Naive thymus-derived CD8-positive, alpha-beta T cell (primary cell): ENCODE measurements around the gene GDF11. TPM values are rescaled to one million over a fixed set of nuclear protein-coding genes. Genes with fewer than 3 reads are reported as not detected.
"Not testable (repeated sequence)": the region's sequence is repeated elsewhere in the genome, so short reads cannot be mapped to it uniquely, and the experiment has no call there.

ENCODE experiments used
- ATAC-seq, 2 donors: fragments of 150-1000 bp; cut with Tn5 transposase in 1 of 2; sonication (Bioruptor Pico), chemical (Tn5 transposase) in 1 of 2; 1 replicate in 1 of 2; 2 replicates in 1 of 2; pipeline ENCODE4 v1.10.0; 2021; ENCODE audit warnings: mild to moderate bottlenecking in 2 of 2, moderate library complexity in 2 of 2
- POLR2A ChIA-PET: fragments of 350-600 bp; sonication (Branson Sonifier 250); formaldehyde crosslinking; loops from one replicate; lab custom pipeline; 2021; ENCODE audit warnings: antibody characterized with exemption; lab: Charles Lee
- DNase-seq, 10 donors: peaks; one replicate each; pipeline versions ENCODE4 v3.0.0 to v3.0.0-alpha.2; 2020 to 2022
- H3K27ac Mint-ChIP-seq, 10 donors: one replicate each; pipeline ENCODE4 v1.8.0; 2020 to 2022; ENCODE audit warnings: mild to moderate bottlenecking in 10 of 10, mixed read lengths in 10 of 10, moderate library complexity in 4 of 10, inconsistent platforms in 1 of 10
- H3K27me3 Mint-ChIP-seq, 5 donors: one replicate each; pipeline ENCODE4 v1.8.0; 2021 to 2022; ENCODE audit warnings: mixed read lengths in 5 of 5
- H3K36me3 Mint-ChIP-seq, 3 donors: one replicate each; pipeline ENCODE4 v1.8.0; 2020 to 2022; ENCODE audit warnings: mixed read lengths in 3 of 3, mild to moderate bottlenecking in 2 of 3, inconsistent platforms in 1 of 3
- H3K4me1 Mint-ChIP-seq, 4 donors: one replicate each; pipeline ENCODE4 v1.8.0; 2021 to 2022; ENCODE audit warnings: mixed read lengths in 4 of 4
- H3K4me3 Mint-ChIP-seq, 10 donors: one replicate each; pipeline ENCODE4 v1.8.0; 2020 to 2022; ENCODE audit warnings: mild to moderate bottlenecking in 10 of 10, mixed read lengths in 10 of 10, moderate library complexity in 6 of 10, inconsistent platforms in 1 of 10
- H3K9me3 Mint-ChIP-seq, 9 donors: one replicate each; pipeline ENCODE4 v1.8.0; 2020 to 2022; ENCODE audit warnings: mixed read lengths in 9 of 9, mild to moderate bottlenecking in 3 of 9, inconsistent platforms in 1 of 9, moderate library complexity in 1 of 9
- polyA plus RNA-seq, 3 donors: library from polyadenylated mRNA; unstranded; fragments of 300-500 nt; fragmentation: Illumina TruSeq; gene quantifications; one replicate each; pipeline ENCODE4 v1.2.3, GENCODE V29; 2021
- total RNA-seq, 8 experiments: library from RNA in 2 of 8; stranded (reverse) in 2 of 8; gene quantifications; one replicate each; pipeline ENCODE4 v1.2.3 and lab custom pipeline; 2021 to 2026

GDF11 gene
- total and polyA plus RNA-seq, 5 experiments from 2014 or later: 0.82 to 7.7 (median 1.5) TPM

DNA sequence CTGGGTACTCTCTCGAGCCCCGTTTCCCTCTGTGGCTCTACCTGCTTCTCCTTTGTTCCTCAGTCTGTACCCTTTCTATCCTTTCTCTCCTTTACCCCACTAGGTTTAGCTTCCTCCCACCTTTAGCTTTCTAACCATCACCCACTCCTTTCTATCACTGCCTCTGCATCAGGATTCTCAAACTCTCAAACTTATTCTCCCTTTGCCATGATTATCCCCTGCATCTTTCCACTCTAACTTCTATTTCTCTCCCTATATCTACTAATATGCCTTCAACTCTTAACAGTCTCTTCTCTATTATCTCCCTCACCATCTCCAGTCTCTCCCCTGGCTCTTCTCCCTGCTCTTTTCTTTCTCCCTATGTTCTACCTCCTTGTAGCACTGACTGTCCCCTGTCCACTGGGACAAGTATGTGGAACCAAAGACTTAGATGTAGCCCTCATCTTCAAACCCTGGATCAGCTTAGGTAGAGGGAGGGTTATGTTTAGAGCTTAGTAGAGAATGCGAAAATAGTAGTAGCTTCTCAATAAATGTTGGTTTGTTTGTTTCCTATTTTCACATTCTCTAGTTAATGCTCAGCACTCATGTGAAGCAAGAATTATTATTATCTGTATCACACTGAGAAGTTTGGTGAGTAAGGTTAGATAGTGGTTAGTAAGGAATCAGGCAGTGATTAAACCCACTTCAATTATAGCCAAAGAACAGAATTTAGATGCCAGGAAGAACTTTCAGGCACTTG, 3.4 kb downstream of the GDF11 start:
- H3K4me1 Mint-ChIP-seq: peaks cover 29 to 45% (median 34%) of the 10 kb centered on the region in 4 donors
- H3K9me3 Mint-ChIP-seq: no peaks in the 10 kb centered on the region
- peaks cover 0 to 18% (median 0%) of the 10 kb centered on the region in 3 donors for H3K36me3 Mint-ChIP-seq
- DNase-seq (no peak), ATAC-seq (no peak)
- POLR2A ChIA-PET: interaction anchor here (0.6 to 1.2 kb wide), 6 partner anchors 8 to 473 kb away, joined by 3 to 7 read pairs (median 4); no protein-coding TSS in a partner anchor
- H3K4me3 Mint-ChIP-seq: peak overlapping the region; percentile 6 to 84 (median 64)
- H3K27ac Mint-ChIP-seq: peak overlapping the region; percentile 71 to 87 (median 82)
- H3K27me3 Mint-ChIP-seq: no peaks in the 10 kb centered on the region

DNA sequence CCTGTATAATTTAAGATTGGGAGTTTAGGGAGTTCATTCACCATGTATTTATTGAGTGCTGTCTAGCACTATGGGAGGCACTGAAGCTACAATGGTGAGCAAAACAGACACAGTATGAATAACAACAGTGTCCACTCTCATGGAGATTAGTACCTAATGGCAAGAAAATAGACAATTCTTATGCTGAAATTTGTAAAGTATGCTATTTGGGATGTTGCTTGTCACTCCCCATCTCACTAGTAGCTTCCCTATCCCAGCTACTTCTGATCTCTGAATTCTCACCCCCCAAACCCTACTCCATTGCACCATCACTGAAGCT, 4.0 kb downstream of the GDF11 start:
- H3K27ac Mint-ChIP-seq: peak overlapping the region in 9 of 10 donors; percentile 68 to 86 (median 82)
- no peaks in the 10 kb centered on the region for H3K27me3 Mint-ChIP-seq
- H3K4me1 Mint-ChIP-seq: peaks cover 29 to 45% (median 34%) of the 10 kb centered on the region in 4 donors
- H3K36me3 Mint-ChIP-seq: peaks cover 0 to 21% (median 0%) of the 10 kb centered on the region in 3 donors
- H3K4me3 Mint-ChIP-seq: no peak overlapping the region
- H3K9me3 Mint-ChIP-seq: no peaks in the 10 kb centered on the region
- DNase-seq: no peak
- ATAC-seq: no peak
- POLR2A ChIA-PET: interaction anchor here (0.6 to 1.2 kb wide), 5 partner anchors 8 to 472 kb away, joined by 3 to 7 read pairs (median 4); no protein-coding TSS in a partner anchor

DNA sequence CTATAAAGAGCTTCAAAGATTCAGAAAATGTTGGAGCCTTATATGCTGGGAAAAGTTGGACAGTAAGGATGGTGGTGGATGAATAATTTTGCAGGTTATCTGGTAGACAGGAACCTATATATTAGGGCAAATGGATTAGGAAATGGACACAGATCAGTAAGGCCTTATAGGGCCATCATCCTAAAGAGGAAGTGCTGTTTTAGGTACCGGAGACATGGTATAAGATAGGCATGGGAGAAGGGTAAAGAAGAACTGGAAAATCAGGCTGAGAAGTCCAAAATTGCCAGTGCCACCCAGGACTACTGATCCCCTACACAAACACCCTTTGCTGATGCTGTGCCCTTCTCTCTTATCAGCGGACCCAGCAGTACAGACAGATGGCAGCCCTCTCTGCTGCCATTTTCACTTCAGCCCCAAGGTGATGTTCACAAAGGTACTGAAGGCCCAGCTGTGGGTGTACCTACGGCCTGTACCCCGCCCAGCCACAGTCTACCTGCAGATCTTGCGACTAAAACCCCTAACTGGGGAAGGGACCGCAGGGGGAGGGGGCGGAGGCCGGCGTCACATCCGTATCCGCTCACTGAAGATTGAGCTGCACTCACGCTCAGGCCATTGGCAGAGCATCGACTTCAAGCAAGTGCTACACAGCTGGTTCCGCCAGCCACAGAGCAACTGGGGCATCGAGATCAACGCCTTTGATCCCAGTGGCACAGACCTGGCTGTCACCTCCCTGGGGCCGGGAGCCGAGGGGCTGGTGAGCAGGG, 5.5 kb downstream of the GDF11 start:
- DNase-seq (no peak), ATAC-seq (no peak)
- Mint-ChIP-seq H3K4me3 (no peak overlapping the region), H3K36me3 (peaks cover 0 to 34% (median 0%) of the 10 kb centered on the region in 3 donors), H3K4me1 (peaks cover 24 to 35% (median 28%) of the 10 kb centered on the region in 4 donors), H3K9me3 (no peaks in the 10 kb centered on the region), H3K27ac (peak overlapping the region in 8 of 10 donors; percentile 4 to 77 (median 64)), H3K27me3 (no peaks in the 10 kb centered on the region)
- POLR2A ChIA-PET: interaction anchor here (0.6 kb wide), 1 partner anchor 250 kb away, joined by 5 read pairs; no protein-coding TSS in a partner anchor

DNA sequence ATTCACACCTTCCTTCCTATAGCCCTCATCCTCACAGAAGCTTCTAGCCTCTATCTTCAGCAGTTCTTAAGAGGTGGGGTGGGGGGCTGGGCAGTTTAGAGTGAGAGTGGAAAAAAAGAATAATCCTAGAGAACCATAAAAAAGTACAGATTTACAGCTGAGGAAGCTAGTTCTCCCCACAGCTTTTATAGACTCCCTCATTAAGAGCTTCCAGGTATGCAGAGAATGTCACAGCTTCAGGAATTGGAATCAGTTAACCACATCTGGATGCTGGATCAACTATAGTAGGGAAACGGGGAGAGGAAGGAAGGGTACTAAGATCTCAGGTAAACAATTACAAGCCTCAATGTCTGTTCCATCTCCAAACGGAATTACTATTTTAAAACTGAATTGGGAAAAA, 12.3 kb downstream of the GDF11 start:
- peaks cover 0 to 81% (median 17%) of the 10 kb centered on the region in 3 donors for H3K36me3 Mint-ChIP-seq
- ATAC-seq (no peak), DNase-seq (no peak)
- H3K27ac Mint-ChIP-seq: peak overlapping the region; percentile 7 to 84 (median 48)
- H3K4me3 Mint-ChIP-seq: no peak overlapping the region
- peaks cover 0 to 14% (median 6%) of the 10 kb centered on the region in 4 donors for H3K4me1 Mint-ChIP-seq
- POLR2A ChIA-PET: interaction anchor here (0.7 kb wide), 1 partner anchor 11 kb away, joined by 3 read pairs; no protein-coding TSS in a partner anchor
- H3K27me3 Mint-ChIP-seq: no peaks in the 10 kb centered on the region
- H3K9me3 Mint-ChIP-seq: no peaks in the 10 kb centered on the region

GRCh38 chr12:55757701-55758100, 14.8 kb downstream of the GDF11 start:
- Mint-ChIP-seq H3K4me3 (no peak overlapping the region), H3K27ac (peak overlapping the region in 7 of 10 donors; percentile 11 to 92 (median 42)), H3K4me1 (peaks cover 0 to 14% (median 8%) of the 10 kb centered on the region in 4 donors), H3K36me3 (peaks cover 0 to 74% (median 19%) of the 10 kb centered on the region in 3 donors), H3K9me3 (no peaks in the 10 kb centered on the region), H3K27me3 (no peaks in the 10 kb centered on the region)
- ATAC-seq: no peak
- no peak for DNase-seq
- POLR2A ChIA-PET: interaction anchor here (0.5 to 1.3 kb wide), 3 partner anchors 15 to 781 kb away, joined by 3 to 4 read pairs (median 4); partner anchors contain the start of gene GDF11

DNA sequence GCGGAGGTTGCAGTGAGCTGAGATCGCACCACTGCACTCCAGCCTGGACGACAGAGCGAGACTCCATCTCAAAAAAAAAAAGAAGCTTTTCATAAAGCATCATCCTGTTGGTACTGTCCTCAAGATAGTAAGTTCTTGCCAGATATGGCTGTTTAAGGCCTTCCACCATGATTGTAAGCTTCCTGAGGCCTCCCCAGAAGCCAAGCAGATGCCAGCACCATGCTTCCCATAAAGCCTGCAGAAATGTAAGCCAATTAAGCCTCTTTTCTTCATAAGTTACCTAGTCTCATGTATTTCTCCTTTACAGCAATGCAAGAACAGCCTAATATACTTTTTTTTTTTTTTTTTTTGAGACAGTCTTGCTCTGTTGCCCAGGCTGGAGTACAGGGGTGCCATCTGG, 15.7 kb downstream of the GDF11 start:
- not testable (repeated sequence) for H3K4me3 Mint-ChIP-seq, ATAC-seq
- H3K36me3 Mint-ChIP-seq: peaks cover 0 to 72% (median 19%) of the 10 kb centered on the region in 3 donors

GRCh38 chr12:55760663-55761062, 17.7 kb downstream of the GDF11 start:
- Mint-ChIP-seq H3K4me1 (peaks cover 0 to 12% (median 5%) of the 10 kb centered on the region in 4 donors), H3K9me3 (no peaks in the 10 kb centered on the region), H3K36me3 (peaks cover 0 to 67% (median 19%) of the 10 kb centered on the region in 3 donors), H3K27me3 (no peaks in the 10 kb centered on the region), H3K27ac (peak overlapping the region in 6 of 10 donors; percentile 18 to 93 (median 53)), H3K4me3 (no peak overlapping the region)
- POLR2A ChIA-PET: no interaction called here
- DNase-seq (no peak), ATAC-seq (no peak)

More for the DNA sequence above, 15.7 kb downstream of the GDF11 start:
- not testable (repeated sequence) for H3K9me3 Mint-ChIP-seq, DNase-seq, H3K27me3 Mint-ChIP-seq
- Mint-ChIP-seq H3K27ac (peak overlapping the region in 2 of 10 donors; percentile 40 to 47), H3K4me1 (peaks cover 0 to 14% (median 8%) of the 10 kb centered on the region in 4 donors)
- POLR2A ChIA-PET: interaction anchor here (0.7 kb wide), 2 partner anchors 172 to 173 kb away, joined by 3 to 6 read pairs; no protein-coding TSS in a partner anchor

- DNase-seq (no peak), ATAC-seq (no peak)
- H3K4me3 Mint-ChIP-seq: no peak overlapping the region
- H3K4me1 Mint-ChIP-seq: peaks cover 0 to 17% (median 10%) of the 10 kb centered on the region in 4 donors
- no peak overlapping the region for H3K27ac Mint-ChIP-seq
- POLR2A ChIA-PET: interaction anchor here (0.7 kb wide), 1 partner anchor 15 kb away, joined by 3 read pairs; no protein-coding TSS in a partner anchor
- H3K36me3 Mint-ChIP-seq: peaks cover 0 to 64% (median 11%) of the 10 kb centered on the region in 3 donors
- no peaks in the 10 kb centered on the region for H3K27me3 Mint-ChIP-seq
- H3K9me3 Mint-ChIP-seq: no peaks in the 10 kb centered on the region
Measured at GRCh38 chr12:55762646-55763045, 19.7 kb downstream of the GDF11 start.

GRCh38 chr12:55765736-55766290, 22.9 kb downstream of the GDF11 start:
- H3K9me3 Mint-ChIP-seq: no peaks in the 10 kb centered on the region
- H3K4me1 Mint-ChIP-seq: peaks cover 0 to 18% (median 13%) of the 10 kb centered on the region in 4 donors
- DNase-seq: no peak
- POLR2A ChIA-PET: interaction anchor here (0.6 kb wide), 1 partner anchor 35 kb away, joined by 4 read pairs; no protein-coding TSS in a partner anchor
- no peaks in the 10 kb centered on the region for H3K27me3 Mint-ChIP-seq
- H3K4me3 Mint-ChIP-seq: no peak overlapping the region
- H3K27ac Mint-ChIP-seq: peak overlapping the region in 8 of 10 donors; percentile 7 to 85 (median 48)
- peaks cover 0 to 50% (median 4%) of the 10 kb centered on the region in 3 donors for H3K36me3 Mint-ChIP-seq
- no peak for ATAC-seq

- POLR2A ChIA-PET: interaction anchor here (0.6 to 1.5 kb wide), 4 partner anchors 23 to 963 kb away, joined by 3 to 5 read pairs (median 4); partner anchors contain the start of gene RNF41
Measured at GRCh38 chr12:55767156-55767555, 24.2 kb downstream of the GDF11 start.

GRCh38 chr12:55771736-55772135, 28.8 kb downstream of the GDF11 start:
- DNase-seq: no peak
- Mint-ChIP-seq H3K27ac (peak overlapping the region in 7 of 10 donors; percentile 7 to 84 (median 21)), H3K4me1 (peaks cover 12 to 25% (median 17%) of the 10 kb centered on the region in 4 donors), H3K36me3 (peaks cover 0 to 62% (median 4%) of the 10 kb centered on the region in 3 donors), H3K4me3 (no peak overlapping the region), H3K27me3 (no peaks in the 10 kb centered on the region), H3K9me3 (no peaks in the 10 kb centered on the region)
- ATAC-seq: no peak
- POLR2A ChIA-PET: interaction anchor here (0.6 kb wide), 1 partner anchor 20 kb away, joined by 3 read pairs; no protein-coding TSS in a partner anchor

More at GRCh38 chr12:55767156-55767555, 24.2 kb downstream of the GDF11 start:
- Mint-ChIP-seq H3K36me3 (peaks cover 0 to 60% (median 4%) of the 10 kb centered on the region in 3 donors), H3K27me3 (no peaks in the 10 kb centered on the region), H3K27ac (no peak overlapping the region), H3K4me3 (no peak overlapping the region), H3K4me1 (peaks cover 4 to 26% (median 16%) of the 10 kb centered on the region in 4 donors), H3K9me3 (no peaks in the 10 kb centered on the region)
- ATAC-seq (no peak), DNase-seq (no peak)
